MM.1S (cell line): Measurements from ENCODE around the gene ZBTB7C.

ENCODE experiments used
- DNase-seq: peaks from one replicate; pipeline ENCODE4 v3.0.0-alpha.2; 2015
- H2AFZ ChIP-seq: fragments of 300-600 bp; sonication (generic); 2 replicates; pipeline ENCODE4 v1.6.0; 2016; ENCODE audit warnings: antibody characterized with exemption, low read length
- H3F3A ChIP-seq: fragments of 300-600 bp; sonication (generic); 2 replicates; pipeline ENCODE4 v1.6.1; 2016; ENCODE audit warnings: mild to moderate bottlenecking, antibody characterized with exemption, low read length, moderate library complexity, mixed read lengths; ENCODE audit not compliant: insufficient read depth
- H3K27ac ChIP-seq: fragments of 300-600 bp; sonication (generic); 2 replicates; pipeline ENCODE4 v1.5.1; 2016; ENCODE audit warnings: mild to moderate bottlenecking, low read length
- H3K27me3 ChIP-seq: fragments of 300-600 bp; sonication (generic); replicated peaks from 2 replicates; pipeline ENCODE4 v1.6.0; 2016; ENCODE audit warnings: low read length; ENCODE audit not compliant: insufficient read depth
- H3K36me3 ChIP-seq: fragments of 300-600 bp; sonication (generic); replicated peaks from 2 replicates; pipeline ENCODE4 v1.6.1; 2016; ENCODE audit warnings: mild to moderate bottlenecking, low read length, mixed read lengths; ENCODE audit not compliant: insufficient read depth
- H3K4me1 ChIP-seq: fragments of 300-600 bp; sonication (generic); 2 replicates; pipeline ENCODE4 v1.6.1; 2016; ENCODE audit warnings: low read length, mixed read lengths
- H3K4me2 ChIP-seq: fragments of 300-600 bp; sonication (generic); 2 replicates; pipeline ENCODE4 v1.6.0; 2016; ENCODE audit warnings: low read depth, low read length
- H3K4me3 ChIP-seq: fragments of 300-600 bp; sonication (generic); 2 replicates; pipeline ENCODE4 v1.5.1; 2016; ENCODE audit warnings: low read length, mixed read lengths
- H3K79me2 ChIP-seq: fragments of 300-600 bp; sonication (generic); 2 replicates; pipeline ENCODE4 v1.6.1; 2016; ENCODE audit warnings: mixed run types, low read length, mixed read lengths
- H3K9ac ChIP-seq: fragments of 300-600 bp; sonication (generic); 2 replicates; pipeline ENCODE4 v1.6.1; 2016; ENCODE audit warnings: low read length, mixed read lengths
- H3K9me2 ChIP-seq: fragments of 300-600 bp; sonication (generic); replicated peaks from 2 replicates; pipeline ENCODE4 v1.6.1; 2016; ENCODE audit warnings: mild to moderate bottlenecking, low read length, mixed read lengths; ENCODE audit not compliant: insufficient read depth
- H3K9me3 ChIP-seq: fragments of 300-600 bp; sonication (generic); replicated peaks from 2 replicates; pipeline ENCODE4 v1.6.1; 2016; ENCODE audit warnings: mild to moderate bottlenecking, low read length, mixed read lengths; ENCODE audit not compliant: insufficient read depth
- H4K20me1 ChIP-seq: fragments of 300-600 bp; sonication (generic); 2 replicates; pipeline ENCODE4 v1.6.1; 2016; ENCODE audit warnings: mild to moderate bottlenecking, low read length, moderate library complexity, mixed read lengths; ENCODE audit not compliant: insufficient read depth
- CTCF ChIP-seq: fragments of 300-600 bp; sonication (generic); IDR thresholded peaks from 2 replicates; pipeline ENCODE4 v1.5.1; 2016; ENCODE audit warnings: antibody characterized with exemption, low read length, mixed read lengths
- EZH2 ChIP-seq: fragments of 300-600 bp; sonication (generic); optimal IDR thresholded peaks from 2 replicates; pipeline ENCODE3; 2017; ENCODE audit warnings: low read depth, mild to moderate bottlenecking, antibody characterized with exemption, low read length, mixed read lengths
- EZH2phosphoT487 ChIP-seq: fragments of 300-600 bp; sonication (generic); IDR thresholded peaks from 2 replicates; pipeline ENCODE4 v1.6.1; 2018; ENCODE audit warnings: antibody characterized with exemption, low read length

The ZBTB7C gene

GRCh38 chr18:48113691-48114090 lies 295.5 kb downstream of the ZBTB7C start:
- no peak for TF ChIP-seq EZH2
- no peak for TF ChIP-seq CTCF
- no peak for TF ChIP-seq EZH2phosphoT487
- Histone ChIP-seq H3K36me3 (no peaks in the 10 kb centered on the region), H3F3A (no peaks in the 10 kb centered on the region), H4K20me1 (no peaks in the 10 kb centered on the region), H3K79me2 (no peaks in the 10 kb centered on the region), H3K4me2 (no peak overlapping the region), H2AFZ (no peak overlapping the region), H3K9me2 (no peaks in the 10 kb centered on the region), H3K27me3 (no peaks in the 10 kb centered on the region), H3K4me1 (no peaks in the 10 kb centered on the region), H3K9me3 (no peaks in the 10 kb centered on the region), H3K4me3 (no peak overlapping the region), H3K27ac (no peak overlapping the region), H3K9ac (no peak overlapping the region)
- no peak for DNase-seq

- Histone ChIP-seq H3K27ac (no peak overlapping the region), H3K4me2 (peak overlapping the region; percentile 62), H4K20me1 (no peaks in the 10 kb centered on the region), H3K9ac (peak overlapping the region; percentile 20; the same call in 1 of the 2 replicates), H3F3A (no peaks in the 10 kb centered on the region), H3K27me3 (no peaks in the 10 kb centered on the region), H3K9me3 (no peaks in the 10 kb centered on the region), H2AFZ (peak overlapping the region; percentile 91), H3K36me3 (no peaks in the 10 kb centered on the region), H3K79me2 (no peaks in the 10 kb centered on the region), H3K4me1 (no peaks in the 10 kb centered on the region), H3K9me2 (no peaks in the 10 kb centered on the region), H3K4me3 (peak overlapping the region; percentile 37; the same call in 1 of the 2 replicates)
- DNase-seq: peak; percentile 56
- TF ChIP-seq EZH2phosphoT487 (no peak), EZH2 (no peak), CTCF (no peak)
Observed at GRCh38 chr18:48111587-48111986, 297.6 kb downstream of the ZBTB7C start.

GRCh38 chr18:48110797-48111196 lies 298.4 kb downstream of the ZBTB7C start:
- no peak overlapping the region for H3K9ac ChIP-seq
- no peaks in the 10 kb centered on the region for H3K9me3 ChIP-seq
- no peak for DNase-seq
- H4K20me1 ChIP-seq: no peaks in the 10 kb centered on the region
- H3K4me3 ChIP-seq: no peak overlapping the region
- no peaks in the 10 kb centered on the region for H3F3A ChIP-seq
- no peaks in the 10 kb centered on the region for H3K27me3 ChIP-seq
- TF ChIP-seq EZH2 (no peak), EZH2phosphoT487 (no peak), CTCF (no peak)
- no peaks in the 10 kb centered on the region for H3K4me1 ChIP-seq
- no peak overlapping the region for H3K27ac ChIP-seq
- H3K36me3 ChIP-seq: no peaks in the 10 kb centered on the region
- no peaks in the 10 kb centered on the region for H3K9me2 ChIP-seq
- H3K4me2 ChIP-seq: no peak overlapping the region
- H3K79me2 ChIP-seq: no peaks in the 10 kb centered on the region
- H2AFZ ChIP-seq: peak overlapping the region; percentile 91; the same call in 1 of the 2 replicates
